ENCODE data around the gene MYH9.

Gene MYH9

DNA sequence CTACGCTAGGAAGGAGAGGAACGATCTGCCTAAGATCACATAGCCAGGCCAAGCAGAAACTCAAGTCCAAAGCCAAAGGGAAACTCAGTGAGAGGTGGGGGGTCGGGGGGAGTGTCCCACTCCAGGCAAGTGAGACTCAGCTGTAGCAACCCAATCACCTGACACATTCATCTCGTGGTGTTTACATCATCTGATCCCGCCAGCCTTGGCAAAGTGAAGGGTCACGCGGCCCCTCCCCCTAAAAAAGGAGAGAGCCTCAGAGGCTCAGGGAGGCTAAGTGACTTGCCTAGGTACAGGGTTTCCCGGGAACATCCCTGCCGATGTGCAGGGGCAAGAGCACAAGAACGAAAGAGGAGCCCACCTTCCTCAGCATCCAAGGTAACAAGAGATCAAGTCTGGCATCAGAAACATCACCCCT is 21.5 kb downstream of the MYH9 start:
- no peak for DNase-seq

DNA sequence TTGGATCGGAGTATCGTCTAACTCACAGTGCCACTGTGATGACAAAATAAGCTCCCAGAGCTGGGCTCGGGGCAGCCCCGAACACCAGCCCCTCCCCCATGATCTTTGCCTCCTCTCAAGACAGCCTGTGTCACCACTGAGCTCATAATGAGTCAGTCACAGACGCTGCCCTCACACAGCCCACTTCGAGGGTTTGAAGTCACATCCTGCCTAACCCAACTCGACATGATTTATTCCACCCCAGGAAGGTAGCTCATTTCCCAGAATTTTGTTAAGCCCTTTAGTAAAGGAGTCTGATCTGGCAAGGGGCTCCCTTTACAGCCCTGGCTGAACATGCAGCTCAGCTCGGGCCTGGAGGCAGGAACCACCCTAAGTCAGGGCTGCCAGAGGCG is 22.8 kb downstream of the MYH9 start:
- DNase-seq = no peak

DNA sequence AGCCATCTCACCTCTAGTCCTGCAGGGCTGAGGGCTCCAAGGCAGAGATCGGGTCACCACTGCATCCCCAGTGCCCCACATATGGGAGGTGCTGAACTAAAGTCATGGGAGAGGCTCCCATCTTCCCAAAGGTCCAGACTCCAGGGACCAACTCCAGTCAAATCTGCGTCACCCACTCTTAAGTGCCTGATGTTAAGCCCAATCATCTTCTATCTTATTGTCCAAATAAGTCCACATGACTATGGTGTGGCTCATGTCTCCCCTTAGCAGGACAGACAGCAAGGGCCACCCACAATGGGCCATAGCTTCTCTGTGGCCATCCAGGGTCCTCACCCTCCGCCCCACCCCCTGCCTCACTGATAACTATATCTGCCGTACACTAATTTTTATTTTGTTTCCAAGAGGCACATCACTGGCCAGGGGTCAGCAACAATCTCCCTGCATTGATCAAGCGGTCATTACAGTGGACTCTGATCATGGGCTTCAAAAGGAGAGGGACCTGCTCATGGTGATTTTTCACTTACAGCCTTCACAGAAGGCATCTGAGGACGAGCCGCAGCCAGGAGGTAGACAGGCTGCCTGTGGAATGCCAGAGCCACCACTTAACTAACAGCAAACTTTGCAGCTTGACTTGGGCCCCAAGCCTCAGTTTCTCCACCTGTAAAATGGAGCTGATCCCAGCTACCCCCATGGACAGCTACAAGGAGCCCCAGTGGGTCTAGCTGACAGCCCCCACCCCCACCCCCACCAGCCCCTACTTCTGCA is 23.3 kb downstream of the MYH9 start:
- DNase-seq = no peak

DNA sequence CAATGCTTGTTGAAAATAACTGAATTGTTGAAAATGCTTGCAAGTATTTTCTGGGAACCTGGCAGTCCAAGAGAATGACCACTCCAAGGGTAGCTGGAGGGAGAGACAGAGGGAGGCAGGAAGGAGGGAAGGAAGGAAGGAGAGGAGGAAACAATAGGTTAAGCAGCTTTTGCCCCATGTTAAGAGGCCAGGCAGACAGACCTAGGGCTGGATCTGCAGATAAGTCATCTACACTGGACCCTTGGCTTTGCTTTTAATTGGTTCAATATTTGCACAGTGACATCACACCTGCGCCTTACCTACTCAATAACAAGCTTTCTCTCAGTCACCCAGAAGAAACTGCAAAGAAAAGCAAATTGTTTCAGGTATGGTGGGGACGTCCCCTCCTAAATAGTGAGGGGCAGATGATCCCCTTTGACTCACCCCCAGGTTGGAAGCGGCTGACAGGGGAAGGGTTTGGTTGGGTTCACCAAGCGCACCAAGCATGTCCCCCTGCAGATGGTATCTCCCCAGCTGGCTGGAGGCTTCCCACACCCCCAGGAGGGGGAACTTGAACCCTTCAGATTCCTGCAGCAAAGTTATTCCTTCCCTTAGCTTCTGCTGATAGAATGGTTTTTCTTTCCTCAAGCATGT is 24.3 kb downstream of the MYH9 start:
- DNase-seq = no peak

DNA sequence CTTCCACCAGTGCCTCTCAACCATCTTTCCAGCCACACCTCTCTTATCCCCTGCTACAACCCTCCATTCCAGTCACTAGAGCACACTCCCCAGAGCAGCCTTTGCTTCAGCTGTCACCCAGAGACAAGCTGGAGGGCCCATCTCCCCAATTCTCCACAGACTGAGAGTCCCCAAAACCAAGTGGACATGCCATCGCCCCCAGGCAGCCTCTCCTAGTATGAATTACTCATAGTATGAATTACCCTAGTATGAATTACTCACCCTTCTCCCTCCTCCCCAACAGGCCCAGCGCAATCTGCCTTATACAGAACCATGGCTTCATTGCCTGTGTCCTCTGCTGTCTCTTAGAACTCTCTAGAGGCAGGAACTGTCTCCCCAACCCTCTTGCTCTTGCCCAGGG is 24.8 kb downstream of the MYH9 start:
- no peak for DNase-seq

DNA sequence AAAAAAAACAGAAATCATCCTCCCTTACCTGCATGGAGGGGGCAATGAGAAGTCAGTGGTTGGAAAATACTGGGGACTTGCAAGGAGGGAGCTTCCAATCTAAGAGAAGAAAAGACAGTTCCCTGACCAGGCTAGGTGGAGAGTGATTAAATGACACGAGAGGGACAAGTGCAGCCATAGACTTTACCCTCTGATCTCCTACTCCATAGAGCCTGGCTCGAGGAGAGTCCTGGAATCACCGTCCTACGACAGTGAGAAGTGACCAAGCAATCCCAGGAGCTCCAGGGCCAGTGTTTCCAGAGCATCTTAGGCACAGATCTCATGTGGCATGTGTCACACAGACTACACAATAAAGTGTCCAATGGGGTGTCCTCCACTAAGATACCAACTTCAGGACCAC is 25.7 kb downstream of the MYH9 start:
- no peak for DNase-seq

DNA sequence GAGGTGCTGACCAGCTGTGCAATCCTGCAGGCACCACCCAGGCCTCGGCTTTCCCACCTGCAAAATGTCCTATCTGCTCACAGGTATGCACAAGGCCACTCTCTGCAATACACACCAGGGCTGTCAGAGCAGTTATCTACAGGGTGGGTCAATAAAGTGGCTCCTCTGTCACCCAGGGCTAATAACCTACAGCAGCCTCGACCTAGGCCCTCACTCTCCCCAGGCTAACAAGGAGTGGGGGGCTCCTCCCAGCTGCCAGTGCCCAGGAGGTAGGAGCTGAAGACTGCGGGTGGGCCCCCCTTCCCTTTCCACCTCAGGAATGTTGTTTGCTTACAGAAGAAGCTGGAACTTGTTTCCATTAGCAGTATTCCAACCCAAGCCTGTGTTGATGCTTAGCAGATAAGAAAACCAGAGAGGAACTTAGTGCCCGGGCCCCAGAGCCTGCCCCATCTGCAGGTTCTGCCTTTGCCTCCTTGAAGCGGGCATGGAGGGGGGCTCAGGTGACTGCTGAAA is 26.8 kb downstream of the MYH9 start:
- DNase-seq = no peak

DNA sequence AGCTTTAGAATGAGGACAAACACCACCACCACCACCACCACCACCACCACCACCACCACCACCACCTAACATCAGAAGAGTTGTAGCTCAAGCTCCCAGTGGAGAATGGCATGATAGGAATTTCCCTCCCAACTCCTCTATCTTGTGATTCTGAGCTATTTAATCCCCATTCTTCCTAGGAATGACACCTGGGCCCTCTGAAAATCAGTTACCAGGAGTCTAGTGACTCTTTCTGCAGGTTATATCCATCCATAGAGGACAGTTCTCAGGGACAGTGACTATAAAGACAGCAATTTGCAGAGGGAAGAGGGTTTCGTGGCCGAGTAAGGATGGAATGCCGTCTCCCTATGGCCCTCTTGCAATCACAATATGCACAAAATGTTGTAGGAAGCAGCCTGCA is 27.8 kb downstream of the MYH9 start:
- no peak for DNase-seq

DNA sequence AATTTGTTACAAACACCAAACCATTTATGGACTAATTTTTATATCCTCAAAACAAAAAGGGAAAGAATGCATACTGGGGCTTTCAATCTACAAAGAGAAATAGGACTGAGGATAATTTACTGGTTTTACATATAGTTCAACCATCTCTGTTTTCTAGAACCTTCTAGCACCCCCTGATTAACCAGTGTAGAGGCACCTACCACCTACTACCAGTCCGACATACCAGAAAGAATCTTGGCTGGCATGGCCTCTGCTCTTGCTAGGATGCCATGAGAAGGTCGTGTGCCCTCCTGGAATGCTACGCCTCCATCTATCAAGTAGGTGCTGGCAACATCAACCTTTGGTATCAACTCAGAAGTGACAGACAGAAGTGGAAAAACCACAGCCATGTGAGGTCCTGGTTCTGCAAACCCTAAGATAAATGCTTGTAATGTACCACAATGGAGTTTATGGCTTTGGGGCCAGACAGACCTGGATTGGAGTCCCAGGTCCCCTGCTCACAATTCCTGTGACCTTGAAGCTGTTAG is 28.2 kb downstream of the MYH9 start:
- no peak for DNase-seq

DNA sequence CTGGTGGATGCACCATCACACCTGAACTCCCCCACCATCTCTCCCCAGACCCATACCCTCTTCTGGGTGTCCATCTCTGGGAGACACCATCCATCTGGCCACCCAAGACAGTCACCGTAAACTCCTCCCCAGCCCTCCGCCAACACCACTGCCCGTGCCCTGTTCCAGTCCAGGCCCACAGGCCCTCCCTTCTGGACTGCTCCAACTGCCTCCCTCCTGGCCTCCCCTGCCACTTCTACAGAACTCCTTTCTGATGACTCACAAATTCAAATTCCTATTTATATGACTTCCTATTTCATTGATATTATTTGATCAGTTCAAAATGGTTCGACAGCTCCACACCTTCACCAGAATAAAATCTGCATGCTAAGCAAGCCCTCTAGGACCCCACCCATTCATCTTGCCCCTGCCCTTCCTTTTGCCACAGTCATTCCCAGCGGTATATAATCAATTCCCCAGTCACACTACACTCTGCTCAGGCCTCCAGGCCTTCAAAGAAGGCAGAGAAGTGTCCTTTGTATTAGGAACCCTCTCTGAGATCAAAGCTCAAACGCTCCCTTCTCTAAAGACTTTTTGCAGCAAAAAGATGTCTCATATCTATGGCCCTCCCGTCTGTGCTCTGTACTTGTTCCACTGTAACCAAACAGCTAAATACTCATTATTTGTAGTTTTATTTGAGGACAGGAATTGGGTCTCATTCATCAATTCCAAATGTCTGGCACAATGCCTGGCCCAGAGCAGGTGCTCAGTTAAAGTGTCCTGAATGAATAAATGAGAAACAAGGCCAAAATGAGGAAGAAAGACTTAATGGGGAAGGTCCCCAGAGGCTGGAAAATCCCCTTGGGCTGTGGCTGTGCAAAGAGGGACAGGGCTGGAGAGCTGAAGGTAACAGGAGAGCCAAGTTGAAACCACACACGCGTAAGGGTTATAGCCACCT is 29.0 kb downstream of the MYH9 start:
- no peak for DNase-seq

DNA sequence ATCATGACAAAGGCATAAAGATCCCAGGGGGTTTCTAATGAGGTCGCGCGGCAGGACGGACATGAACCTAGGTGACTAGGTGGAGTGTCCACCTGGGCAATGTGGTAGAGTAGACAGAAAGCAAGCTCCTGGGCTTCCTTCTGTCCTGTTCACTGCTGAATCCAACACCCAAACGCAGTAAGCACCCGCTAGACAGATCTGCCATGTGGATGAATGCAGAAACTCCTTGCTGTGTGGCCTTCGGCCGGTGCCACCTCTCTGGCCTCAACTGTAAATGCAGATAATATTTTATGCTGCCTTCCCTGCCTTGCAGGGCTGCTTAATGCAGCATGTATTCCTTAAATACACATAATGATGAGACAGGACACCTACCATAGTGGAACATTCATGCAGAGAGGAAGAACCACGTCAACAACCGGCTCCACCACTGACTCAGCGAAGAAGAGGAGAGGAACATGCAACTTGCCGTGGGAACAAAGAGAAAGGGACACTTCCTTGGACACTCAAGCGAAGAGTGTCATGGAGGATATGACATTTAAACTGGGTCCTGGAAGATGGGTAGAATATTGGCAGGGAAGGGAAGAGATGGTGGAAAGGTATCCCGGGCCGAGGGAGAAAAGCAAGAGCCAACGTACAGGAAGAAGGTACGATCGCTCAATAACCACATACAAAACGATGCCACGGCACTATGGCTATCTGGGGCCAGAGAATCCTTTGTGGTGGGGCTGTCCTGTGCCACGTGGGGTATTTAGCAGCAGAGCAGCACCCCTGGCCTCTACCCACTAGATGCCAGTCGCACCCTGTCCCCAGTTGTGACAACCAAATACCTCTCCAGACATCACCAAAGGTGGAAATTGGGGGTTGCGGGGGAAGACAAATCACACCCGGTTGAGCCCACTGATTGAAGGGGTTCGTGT is 30.8 kb downstream of the MYH9 start:
- no peak for DNase-seq

DNA sequence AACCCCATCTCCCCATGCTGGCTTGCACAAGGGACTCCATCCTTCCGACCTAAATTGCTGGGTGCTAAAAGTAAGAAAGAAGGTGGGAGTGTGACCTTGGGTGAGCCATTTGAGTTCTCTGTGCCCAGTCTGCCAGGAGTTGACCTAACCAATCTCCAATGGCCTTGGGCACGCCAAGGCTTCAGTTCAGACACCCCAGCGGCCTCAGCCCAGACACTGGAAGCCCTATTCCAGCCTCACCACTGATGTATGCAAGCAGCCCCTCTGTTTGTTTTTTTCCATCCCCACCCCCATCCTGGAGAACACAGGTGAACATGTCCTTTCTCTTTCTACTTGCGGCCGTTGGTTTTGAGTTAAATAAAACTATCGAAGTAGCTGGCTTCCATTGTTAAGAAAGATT is 31.9 kb downstream of the MYH9 start:
- no peak for DNase-seq

DNA sequence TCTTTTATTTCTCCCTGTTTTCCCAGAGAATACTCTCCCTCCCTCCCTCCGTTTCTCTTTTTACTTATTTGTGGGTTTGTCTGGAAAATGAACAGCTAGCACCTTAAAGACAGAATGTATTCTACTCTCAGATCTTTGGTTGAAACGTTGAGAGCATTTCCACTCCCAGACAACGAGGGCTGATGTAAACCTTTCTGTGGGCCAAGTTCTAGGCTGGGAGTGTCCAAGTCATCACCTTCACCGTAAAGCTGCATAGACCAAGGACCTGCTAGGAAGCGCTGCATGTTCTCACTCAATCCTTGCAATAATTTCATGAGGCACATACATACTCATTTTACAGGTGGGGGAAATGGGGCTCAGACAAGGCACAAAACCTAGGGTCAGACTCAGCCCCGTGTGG is 32.4 kb downstream of the MYH9 start:
- DNase-seq = no peak

DNA sequence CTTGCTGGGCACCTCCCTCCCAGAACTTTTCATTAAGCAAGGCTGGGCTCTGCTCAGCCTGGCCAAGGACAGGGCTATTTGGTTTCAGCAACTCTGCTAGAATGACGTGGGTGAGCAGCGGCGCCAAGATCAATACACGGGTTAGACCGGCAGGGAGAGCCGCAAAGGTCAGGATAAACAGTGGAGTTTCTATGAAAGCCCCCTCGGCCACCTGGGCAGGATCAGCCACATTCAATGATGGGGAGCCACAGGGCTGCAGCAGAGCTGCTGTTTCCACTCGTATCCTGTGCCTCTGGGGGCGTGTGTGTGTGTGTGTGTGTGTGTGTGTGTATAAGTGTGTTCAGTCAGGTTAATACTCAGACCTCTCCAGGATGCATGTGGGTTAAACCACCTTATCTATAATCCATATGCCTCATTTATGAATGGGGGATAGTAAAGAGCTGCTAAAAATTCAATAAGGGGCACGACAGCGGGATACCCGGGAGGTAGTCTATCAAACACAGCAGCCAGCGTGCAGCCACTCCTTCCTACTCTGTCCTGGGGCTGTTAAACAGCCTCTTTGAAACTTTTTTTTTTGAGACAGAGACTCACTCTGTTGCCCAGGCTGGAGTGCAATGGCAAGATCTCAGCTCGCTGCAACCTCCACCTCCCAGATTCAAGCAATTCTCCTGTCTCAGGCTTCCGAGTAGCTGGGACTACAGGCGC is 34.8 kb downstream of the MYH9 start:
- no peak for DNase-seq

DNA sequence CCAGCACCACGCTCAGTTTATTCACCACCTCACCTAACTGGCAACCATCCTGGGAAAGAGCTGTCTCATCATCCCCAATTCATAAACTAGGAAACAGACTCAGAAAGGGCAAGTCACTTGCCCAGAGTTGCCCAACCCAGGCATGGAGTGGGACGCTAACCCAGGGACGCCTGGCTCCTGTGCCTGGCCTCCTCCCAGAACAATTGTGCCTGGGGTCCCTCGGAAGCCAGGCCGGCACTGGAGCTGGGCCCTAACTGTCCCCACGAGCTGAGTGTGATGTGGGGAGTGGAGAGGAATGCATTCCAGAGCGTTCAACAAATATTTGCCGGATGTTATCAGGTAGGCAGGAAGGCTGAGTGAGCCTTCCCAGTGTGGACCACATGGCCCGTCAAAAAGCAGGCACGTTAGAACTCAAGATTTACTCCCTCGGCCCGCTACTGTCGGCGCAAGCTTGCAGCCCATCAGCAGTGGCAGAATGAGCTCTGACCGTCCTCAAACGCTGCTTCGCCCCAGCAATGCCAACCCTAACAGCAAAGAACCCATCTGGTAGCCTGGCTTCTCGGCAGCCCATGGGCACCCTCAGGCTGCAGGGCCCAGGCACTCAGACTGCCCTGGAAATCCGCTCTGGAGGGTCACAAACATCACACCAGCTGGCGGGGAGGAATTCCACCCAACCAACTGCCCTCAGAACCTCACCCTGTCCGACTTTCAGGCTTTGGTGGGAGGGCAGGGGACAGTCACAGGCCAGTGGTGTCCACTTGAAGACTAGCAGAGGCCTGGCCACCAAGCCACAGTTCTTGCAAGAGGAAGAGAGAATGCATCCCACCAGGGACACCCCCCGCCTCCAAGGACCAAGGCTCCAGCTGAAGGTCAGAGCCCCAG is 35.6 kb downstream of the MYH9 start:
- no peak for DNase-seq

DNA sequence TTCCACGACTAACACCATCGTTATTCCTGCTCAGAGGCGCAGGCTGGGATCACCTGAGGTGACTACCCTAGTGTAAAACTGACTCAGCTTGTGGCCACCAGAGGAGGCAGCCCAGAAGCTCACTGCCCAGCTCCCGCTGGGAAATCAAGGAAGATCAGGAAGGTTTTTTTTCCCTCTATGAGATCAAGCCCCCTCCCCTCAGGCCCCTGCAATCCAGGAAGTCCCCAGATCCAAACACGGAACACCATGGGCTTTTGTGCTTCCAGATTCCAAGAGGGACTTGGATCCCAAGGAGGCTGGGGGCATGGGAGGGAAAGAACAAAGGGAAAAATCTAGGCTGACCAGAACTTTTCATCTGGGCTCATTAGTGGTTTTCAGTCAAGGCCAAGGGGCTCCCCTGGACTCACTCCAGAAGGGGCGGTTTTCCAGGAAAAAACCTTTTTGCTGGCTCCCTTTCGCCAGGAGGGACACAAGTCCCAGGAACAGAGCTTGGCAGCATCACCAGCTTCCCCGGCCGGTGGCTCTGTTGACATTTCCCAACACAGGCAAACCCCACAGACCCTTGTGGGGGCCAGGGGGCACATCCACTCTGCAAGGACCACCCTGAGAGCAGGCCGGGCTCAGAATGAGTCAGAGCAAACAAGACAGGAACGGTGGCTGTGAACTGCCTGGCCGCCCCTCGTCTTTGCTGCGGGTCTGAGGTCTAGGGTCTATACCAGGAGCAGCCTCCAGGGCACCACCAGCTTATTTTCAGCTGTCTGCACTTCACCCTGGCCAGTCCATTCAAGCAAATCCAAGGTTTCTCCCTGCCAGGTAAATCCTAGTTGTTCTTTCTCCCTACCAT is 36.8 kb downstream of the MYH9 start:
- DNase-seq = no peak

DNA sequence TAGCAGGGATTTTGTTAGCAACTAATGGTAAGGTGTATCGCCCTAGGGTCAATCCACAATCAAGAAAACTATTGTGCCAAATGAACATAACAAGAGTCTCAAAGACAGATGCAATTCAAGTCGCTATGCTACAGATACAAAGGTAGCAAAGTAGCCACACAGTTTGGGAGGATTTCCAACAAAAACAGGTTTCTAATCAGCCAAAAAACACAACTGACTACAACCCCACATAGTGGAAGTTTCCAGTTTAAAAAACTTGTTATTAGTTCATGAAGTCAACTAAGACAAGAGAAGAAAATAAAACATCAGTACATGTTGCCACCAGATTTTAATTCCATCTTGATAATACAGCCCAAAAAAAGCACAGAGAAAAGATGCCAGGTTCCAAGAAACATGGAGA is 38.0 kb downstream of the MYH9 start:
- DNase-seq = no peak

DNA sequence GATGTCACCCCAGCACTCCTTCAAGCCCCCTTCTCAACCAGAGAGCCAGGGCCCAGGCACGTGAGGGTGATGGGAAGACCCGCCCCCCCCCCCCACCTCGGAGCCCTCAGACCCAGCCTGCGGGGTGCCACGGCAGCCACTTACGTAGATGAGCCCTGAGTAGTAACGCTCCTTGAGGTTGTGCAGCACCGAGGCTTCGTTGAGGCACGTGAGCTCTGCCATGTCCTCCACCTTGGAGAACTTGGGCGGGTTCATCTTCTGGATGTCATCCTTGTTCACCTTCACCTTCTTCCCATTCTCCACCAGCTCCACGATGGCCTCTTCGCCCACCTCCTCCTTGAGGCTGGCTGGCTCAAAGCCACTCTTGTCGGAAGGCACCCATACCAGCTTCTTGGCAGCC is 39.0 kb downstream of the MYH9 start:
- DNase-seq = no peak

DNA sequence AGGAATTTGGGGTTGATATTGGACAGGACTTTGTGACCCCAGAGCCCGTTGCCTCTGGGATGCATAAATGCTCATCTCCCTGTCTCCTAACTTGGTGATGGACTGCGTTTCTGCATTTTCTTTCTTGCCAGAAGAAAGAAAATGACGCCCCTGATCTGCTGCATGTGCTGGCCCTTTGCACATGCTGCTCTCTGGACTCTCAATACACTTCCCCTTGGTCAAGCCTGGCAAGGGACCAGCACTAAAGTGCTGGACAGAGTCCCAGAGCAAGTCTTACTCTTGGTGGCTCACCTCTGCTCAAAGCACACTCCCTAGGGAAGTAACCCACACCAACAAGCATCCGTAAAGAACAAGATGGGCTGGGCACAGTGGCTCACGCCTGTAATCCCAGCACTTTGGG is 40.7 kb downstream of the MYH9 start:
- no peak for DNase-seq
